HG03520 (cell line): ENCODE data around the gene NAALADL2.
"Not testable (repeated sequence)": the region's sequence is repeated elsewhere in the genome, so short reads cannot be mapped to it uniquely, and the experiment has no call there.

Source experiments
- ATAC-seq: cut with Tn5 transposase; IDR thresholded peaks from one replicate; pipeline ENCODE4 v1.9.1; 2021; ENCODE audit warnings: mild to moderate bottlenecking, moderate library complexity; ENCODE audit not compliant: unreplicated experiment

The NAALADL2 gene

DNA sequence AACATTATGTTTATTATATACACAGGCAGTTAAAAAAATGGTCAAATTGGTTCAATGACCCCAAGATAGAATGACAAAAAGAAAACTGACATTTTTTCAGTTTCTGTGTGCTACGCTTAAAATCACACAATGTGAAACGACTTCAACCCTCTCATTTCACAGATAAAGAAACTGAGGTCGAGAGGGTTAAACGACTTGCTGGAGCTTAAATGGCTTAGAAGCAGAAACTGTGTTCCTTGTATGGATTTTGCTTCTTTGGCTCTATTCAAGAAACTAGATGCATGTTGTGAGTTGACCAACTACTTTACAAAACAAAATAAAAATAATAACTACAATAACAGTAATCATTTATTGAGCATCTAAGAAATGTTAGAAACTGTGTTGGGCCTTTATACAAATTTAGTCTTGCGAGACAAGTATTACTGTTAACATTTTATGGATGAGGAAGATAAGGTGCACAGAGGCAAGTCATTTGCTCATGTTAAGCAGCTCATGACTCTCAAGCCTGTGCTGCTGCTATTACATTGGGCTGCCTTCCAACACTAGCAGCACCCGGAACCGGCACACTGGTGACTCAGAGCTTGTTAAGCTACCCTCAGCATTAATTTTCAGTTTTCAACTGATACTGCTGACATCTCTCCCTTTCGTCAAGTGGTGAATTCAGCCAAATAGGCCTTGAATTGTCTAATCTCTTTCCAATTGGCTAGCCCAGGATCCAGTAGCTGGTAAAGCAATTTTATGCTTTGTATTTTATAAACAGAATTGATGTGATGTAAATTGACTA lies 487.6 kb downstream of the NAALADL2 start:
- ATAC-seq = no peak

- no peak for ATAC-seq
These were observed 490.0 kb downstream of the NAALADL2 start for GRCh38 chr3:175349168-175349567.

- ATAC-seq = no peak
These were observed 496.7 kb downstream of the NAALADL2 start for GRCh38 chr3:175355801-175356335.

GRCh38 chr3:175356899-175357324 lies 497.8 kb downstream of the NAALADL2 start:
- no peak for ATAC-seq

- ATAC-seq = no peak
These were observed 498.6 kb downstream of the NAALADL2 start for GRCh38 chr3:175357758-175358157.

GRCh38 chr3:175358935-175359334 lies 499.8 kb downstream of the NAALADL2 start:
- no peak for ATAC-seq

GRCh38 chr3:175370426-175370825 lies 511.3 kb downstream of the NAALADL2 start:
- not testable (repeated sequence) for ATAC-seq

DNA sequence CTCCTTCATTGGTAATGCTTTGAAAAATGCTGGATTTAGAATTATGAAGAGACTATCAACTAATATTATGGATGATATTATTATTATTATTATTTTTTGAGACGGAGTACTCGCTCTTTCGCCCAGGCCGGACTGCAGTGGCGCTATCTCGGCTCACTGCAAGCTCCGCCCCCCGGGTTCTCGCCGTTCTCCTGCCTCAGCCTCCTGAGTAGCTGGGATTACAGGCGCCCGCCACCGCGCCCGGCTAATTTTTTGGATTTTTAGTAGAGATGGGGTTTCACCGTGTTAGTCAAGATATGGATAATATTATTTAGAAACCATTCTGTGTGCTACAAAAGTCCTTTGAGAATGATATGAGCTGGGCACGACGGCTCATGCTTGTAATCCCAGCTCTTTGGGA lies 512.1 kb downstream of the NAALADL2 start:
- not testable (repeated sequence) for ATAC-seq

DNA sequence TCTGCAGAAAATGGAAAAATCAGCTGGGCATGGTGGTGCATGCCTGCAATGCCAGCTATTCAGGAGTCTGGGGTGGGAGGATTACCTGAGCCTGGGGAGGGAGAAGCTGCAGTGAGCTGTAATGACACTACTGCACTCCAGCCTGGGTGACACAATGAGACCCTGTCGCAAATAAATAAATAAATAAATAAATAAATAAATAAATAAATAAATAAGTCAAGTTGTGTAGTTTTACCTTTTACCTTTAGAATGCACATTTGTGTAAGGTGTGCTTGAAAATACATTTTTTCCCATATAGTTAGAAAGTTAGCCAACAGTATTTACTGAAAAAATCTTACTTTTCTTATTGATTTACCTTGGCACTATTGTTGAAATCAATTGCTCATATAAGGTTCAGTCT lies 515.6 kb downstream of the NAALADL2 start:
- no peak for ATAC-seq

DNA sequence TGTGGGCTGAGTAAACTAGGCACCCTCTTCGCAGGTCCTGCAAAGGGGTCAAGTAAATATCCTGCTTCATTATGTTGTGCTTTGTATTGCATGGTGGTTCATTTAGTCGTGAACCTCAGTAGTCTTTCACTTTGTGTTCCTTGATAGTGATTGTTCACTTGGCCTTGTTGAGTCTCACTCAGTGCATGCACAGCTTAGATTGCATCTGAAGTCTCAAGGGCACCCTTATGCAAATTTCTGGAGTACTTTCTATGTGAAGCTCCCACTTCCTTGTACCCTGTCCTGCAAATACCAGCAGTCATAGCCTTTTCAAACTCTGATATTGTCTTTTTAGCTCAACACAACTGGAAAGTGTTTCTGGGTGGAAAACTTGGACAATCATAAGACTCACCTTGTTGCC lies 519.2 kb downstream of the NAALADL2 start:
- ATAC-seq = no peak

DNA sequence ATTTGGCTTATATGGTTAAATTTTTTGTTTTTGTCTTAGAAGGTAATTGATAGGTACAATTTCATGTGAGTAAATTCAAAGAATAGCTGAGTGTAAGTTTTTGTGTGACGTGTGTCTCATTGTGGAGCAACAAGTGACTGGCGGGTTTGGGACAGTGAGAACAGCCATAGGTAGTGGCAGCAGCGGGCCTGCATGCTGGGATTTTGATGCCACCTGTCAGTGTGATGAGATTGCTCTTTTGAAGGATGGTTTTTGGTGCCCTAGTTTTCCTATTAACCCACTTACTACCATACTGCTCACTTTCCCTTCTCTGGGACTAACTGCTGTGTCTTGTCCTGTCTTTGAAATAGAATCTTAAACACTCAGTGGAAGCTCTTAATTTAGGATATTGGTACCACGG lies 522.6 kb downstream of the NAALADL2 start:
- no peak for ATAC-seq

- no peak for ATAC-seq
These were observed 524.2 kb downstream of the NAALADL2 start for GRCh38 chr3:175383371-175383770.

DNA sequence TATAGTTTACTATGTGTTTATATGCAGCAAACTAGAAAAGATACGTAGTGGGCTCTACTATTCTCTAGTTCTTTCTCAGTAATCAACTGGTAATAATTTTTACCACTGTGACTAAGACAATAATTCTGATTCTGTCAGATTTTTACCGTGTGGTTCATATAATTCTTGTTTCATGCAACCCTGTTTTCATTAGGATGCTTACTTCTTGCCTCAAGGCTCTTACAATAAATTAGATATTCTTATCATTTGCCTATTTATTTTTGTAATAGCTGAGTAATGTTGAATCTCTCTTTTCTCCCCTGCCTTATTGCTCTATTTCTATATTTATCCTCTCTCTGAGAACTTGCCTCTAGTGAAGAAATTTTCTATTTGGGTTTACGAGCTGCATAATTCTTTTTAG lies 524.7 kb downstream of the NAALADL2 start:
- no peak for ATAC-seq

DNA sequence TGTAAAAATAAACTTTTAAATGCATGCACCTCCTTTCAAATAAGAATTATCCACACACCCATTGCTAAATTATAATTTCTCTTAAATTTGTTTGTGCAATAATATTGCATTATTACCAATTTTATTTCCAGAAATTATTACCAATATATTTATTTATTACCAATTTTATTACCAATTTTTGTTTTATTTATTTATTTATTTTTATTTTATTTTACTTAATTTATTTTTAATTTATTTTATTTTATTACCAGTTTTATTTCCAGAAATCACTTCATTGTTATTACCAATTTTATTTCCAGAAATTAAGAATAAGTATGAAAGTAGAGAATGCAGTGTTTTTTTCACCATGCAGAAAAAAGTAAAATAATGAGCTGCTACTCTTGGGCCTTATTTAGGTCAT lies 525.4 kb downstream of the NAALADL2 start:
- ATAC-seq = no peak

DNA sequence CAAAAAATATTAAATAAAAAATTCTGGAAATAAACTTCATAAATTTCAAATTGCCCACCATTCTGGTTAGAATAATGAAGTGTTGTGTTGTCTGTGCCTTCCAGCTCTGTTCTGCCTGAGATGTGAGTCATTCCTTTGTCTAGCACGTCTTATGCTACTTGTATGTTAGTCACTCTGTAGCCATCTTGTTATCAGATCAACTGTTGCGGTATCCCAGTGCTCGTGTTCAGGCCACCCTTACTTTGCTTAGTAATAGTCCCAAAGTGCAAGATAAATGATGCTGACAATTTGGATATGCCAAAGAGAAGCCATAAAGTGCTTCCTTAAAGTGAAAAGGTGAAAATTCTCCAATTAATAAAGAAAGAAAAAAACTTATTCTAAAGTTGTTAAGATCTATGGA lies 527.5 kb downstream of the NAALADL2 start:
- ATAC-seq = no peak

DNA sequence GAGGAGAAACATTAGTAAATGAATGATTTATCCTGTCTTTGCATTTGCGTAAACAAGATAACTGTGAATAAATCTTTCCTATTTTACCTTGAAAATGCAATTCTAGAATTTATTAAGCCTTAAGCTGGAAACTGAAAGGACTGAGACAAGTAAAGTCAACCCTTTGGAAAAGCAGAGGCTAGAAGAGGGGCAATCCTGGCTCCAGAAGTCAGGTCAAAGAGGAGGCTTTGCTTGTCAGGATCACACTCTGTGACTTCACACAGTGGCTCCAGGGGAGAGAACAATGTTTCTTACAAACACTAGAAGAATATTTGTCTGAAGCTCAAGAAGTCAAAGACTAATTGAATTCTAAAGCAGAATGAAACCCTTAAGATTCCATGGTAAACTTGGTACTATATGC lies 530.4 kb downstream of the NAALADL2 start:
- no peak for ATAC-seq

- ATAC-seq = no peak
These were observed 532.5 kb downstream of the NAALADL2 start for GRCh38 chr3:175391601-175392000.

- ATAC-seq = no peak
These were observed 533.5 kb downstream of the NAALADL2 start for GRCh38 chr3:175392653-175393052.

- no peak for ATAC-seq
These were observed 538.2 kb downstream of the NAALADL2 start for GRCh38 chr3:175397372-175397771.

DNA sequence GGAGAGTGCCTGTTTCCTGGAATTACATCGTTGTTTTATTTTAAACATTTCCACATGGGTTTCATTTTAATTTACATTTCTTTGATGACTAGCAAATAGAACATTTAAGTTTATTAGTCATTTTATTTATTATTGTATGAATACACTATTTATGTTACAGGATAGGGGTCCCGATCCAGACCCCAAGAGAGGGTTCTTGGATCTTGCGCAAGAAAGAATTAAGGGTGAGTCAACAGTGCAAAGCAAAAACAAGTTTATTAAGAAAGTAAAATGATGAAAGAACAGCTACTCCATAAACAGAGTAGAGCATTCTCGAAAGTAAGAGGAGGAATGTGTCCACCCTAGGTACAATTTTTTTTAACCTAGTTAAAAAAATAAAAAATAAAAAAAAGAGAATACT lies 539.5 kb downstream of the NAALADL2 start:
- ATAC-seq = no peak

DNA sequence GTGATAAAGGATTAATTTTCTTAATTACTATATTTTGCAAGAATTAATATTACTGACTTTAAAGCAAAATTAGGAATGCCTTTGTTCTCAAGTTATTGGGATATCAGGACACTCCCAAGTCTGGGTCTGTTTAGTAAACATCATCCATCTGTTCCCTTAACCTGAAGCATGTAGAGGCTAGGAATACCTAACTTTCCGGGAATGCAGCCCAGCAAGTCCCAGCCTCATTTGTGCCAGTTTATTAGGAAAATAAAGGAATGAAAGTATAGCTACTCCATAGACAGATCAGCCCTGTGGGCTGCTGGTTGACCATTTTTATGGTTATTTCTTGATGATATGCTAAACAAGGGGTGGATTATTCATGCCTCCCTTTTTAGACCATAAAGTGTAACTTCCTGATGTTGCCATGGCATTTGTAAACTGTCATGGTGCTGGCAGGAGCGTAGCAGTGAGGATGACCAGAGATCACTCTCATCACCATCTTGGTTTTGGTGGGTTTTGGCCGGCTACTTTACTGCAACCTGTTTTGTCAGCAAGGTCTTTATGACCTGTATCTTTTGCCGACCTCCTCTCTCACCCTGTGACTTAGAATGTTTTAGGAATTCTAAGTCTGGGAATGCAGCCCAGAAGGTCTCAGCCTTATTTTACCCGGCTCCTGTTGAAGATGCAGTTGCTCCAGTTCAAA lies 540.2 kb downstream of the NAALADL2 start:
- ATAC-seq = no peak

DNA sequence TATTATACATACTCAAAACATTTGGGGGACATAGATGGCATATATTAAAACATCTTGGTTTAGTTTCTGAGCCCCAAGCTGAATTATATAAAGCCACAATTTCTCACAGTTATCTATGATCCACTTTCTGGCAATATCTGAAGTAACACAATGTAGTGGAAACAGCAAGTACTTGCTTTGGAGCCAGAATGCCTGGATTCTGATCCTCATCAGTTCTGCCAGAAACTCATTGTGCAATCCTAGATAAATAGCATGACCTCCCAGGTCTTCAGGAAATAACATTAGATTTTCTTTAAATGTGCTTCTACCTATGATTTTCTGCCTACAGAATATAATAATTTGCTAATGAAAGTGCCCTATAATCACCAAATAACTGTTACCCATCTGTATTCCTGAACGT lies 544.9 kb downstream of the NAALADL2 start:
- no peak for ATAC-seq
